CD4-positive, alpha-beta T cell treated with Interleukin-6 at 100 ng/mL for 8 hours (primary cell): ENCODE results near the gene OR4K2.
"Not testable (repeated sequence)": the region's sequence is repeated elsewhere in the genome, so short reads cannot be mapped to it uniquely, and the experiment has no call there.

Experiments used
- DNase-seq: peaks from one replicate; pipeline ENCODE4 v3.0.0-alpha.2; 2020; ENCODE audit warnings: mixed read lengths, low spot score

OR4K2 gene, protein sequence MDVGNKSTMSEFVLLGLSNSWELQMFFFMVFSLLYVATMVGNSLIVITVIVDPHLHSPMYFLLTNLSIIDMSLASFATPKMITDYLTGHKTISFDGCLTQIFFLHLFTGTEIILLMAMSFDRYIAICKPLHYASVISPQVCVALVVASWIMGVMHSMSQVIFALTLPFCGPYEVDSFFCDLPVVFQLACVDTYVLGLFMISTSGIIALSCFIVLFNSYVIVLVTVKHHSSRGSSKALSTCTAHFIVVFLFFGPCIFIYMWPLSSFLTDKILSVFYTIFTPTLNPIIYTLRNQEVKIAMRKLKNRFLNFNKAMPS

DNA sequence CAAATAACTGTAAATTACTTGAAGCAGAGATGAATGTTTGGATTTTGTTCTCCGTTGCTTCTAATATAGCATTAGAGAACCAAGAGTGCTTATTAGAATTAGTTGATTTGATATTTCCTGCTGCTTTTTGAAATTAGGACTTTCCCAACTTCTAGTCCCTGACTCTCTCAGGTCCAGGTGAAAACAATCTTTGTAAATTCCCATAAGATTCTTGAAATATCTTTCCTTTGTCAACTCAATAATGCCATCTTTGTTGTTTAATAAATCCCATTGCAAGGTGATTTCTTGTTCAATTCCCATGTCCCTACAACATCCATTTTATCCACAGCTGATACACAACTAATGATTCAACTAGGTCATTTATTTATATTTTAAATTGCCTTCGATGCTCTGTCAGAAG, at the start of gene OR4K2:
TSS of gene OR4K2 (plus strand) at position 301 of the 400 bp plus-strand sequence. CDS start 1,126 bp downstream, outside the sequence.
- no peak for DNase-seq

DNA sequence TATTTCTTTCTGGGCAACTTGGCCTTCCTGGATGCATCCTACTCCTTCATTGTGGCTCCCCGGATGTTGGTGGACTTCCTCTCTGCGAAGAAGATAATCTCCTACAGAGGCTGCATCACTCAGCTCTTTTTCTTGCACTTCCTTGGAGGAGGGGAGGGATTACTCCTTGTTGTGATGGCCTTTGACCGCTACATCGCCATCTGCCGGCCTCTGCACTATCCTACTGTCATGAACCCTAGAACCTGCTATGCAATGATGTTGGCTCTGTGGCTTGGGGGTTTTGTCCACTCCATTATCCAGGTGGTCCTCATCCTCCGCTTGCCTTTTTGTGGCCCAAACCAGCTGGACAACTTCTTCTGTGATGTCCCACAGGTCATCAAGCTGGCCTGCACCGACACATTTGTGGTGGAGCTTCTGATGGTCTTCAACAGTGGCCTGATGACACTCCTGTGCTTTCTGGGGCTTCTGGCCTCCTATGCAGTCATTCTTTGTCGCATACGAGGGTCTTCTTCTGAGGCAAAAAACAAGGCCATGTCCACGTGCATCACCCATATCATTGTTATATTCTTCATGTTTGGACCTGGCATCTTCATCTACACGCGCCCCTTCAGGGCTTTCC, 47.2 kb upstream of the OR4K2 start:
- not testable (repeated sequence) for DNase-seq

DNA sequence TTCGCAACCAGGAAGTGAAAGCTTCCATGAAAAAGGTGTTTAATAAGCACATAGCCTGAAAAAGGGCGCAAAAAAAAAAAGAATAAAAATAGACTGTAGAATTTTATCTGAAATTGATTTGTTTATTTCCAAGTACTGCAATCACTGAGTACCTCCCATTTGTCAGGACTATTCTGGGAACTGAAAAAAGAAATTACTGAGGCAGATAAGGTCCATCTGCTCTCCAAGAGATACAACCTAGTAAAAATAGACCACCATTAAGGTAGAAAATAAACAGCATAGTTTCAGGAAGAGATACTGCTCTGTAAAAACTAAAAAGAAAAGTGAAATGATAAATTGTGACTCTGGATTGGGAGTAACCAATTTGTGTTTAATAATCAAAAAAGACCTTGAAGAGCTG, 46.6 kb upstream of the OR4K2 start:
- no peak for DNase-seq

DNA sequence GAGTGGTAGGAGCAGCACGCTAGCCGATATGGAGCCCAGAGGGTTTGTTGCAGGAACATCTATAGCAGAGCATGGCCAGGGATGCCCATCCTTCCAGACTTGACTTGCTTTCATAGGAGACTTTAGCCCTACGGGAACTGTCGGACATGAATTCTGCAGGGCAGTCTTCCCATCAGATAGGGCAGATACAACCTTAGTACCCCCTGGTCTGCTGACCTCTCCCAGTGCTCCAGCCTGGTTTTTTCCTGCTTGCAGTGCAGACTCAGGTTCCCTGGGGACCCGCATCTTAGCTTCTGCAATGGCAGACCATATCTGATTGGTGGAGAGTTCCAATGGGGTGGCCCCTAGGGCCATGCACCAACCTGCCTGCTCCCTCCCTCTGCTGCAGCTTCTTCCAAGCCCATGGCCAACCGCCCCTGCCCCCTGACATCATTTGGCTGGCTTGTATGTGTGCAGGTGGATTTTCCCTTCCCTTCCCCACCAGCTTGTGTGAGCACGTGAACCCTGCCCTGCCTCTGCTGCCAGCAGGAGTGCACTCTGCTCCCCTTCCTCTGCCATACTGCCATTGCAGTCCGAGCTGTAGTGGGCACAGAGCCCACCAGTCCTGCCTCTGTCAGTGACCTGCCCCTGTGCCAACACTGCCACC, 40.6 kb upstream of the OR4K2 start:
- not testable (repeated sequence) for DNase-seq

DNA sequence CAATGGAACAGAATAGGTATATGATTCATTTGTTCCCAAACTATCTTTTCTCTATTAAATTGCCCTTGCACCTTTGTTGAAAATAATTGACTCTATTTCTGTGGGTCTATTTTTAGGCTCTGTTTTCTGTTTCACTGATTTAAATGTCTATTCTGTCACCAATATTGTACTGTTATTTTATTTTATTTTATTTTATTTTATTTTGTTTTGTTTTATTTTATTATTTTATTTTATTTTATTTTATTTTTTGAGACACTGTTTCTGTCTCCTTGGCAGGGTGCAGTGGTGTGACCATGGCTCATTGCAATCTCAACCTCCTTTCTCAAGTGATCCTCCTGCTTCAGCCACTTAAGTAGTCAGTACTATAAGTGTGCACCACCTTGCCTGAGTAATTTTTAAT, 36.5 kb upstream of the OR4K2 start:
- no peak for DNase-seq

DNA sequence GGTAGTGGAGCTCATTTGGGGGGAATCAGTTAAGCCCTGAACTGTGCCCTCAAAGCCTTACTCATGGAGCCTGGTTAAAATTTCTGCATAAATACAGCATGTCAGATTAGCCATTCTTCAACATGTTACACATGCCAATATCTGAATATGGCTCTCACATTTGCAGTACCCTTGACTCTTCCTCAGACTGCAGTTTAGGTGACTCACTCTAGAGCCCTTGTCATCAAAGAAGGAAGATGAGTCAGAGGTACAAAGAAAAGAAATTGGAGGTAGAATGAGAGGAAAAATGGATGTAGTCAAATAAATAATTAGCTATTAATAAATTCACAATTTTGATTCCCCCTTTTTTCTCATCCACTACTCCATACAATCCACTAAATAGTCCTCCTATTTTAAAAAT, 23.6 kb upstream of the OR4K2 start:
- no peak for DNase-seq

DNA sequence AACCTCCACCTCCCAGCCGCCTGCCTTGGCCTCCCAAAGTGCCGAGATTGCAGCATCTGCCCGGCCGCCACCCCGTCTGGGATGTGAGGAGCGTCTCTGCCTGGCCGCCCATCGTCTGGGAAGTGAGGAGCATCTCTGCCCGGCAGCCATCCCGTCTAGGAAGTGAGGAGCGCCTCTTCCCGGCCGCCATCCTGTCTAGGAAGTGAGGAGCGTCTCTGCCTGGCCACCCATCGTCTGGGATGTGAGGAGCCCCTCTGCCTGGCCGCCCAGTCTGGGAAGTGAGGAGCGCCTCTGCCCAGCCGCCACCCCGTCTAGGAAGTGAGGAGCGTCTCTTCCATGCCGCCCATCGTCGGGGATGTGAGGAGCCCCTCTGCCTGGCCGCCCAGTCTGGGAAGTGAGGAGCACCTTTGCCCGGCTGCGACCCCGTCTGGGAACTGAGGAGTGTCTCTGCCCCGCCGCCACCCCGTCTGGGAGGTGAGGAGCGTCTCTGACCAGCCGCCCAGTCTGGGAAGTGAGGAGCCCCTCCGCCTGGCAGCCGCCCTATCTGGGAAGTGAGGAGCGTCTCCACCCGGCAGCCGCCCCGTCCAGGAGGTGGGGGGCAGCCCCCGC, 8.8 kb upstream of the OR4K2 start:
- DNase-seq, result not testable (repeated sequence)

DNA sequence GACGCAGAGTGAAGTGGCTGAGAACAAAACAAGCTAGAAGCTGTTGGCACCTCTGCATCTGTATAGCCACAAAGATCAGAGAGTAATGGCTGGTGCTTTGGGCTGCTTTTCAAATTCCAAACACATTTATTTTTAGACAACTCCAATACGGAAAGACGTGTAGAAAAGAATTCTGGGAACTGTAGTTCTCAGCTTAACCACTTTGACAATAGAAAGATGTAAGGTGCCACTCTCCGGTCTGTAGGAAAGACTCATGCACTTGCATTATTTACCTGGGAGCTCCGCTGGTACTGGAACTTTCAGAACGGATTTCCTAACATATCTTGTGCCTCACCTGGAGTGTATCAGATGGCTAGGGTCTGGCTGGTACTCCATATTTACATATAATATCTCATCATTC, 1.8 kb upstream of the OR4K2 start:
- no peak for DNase-seq

DNA sequence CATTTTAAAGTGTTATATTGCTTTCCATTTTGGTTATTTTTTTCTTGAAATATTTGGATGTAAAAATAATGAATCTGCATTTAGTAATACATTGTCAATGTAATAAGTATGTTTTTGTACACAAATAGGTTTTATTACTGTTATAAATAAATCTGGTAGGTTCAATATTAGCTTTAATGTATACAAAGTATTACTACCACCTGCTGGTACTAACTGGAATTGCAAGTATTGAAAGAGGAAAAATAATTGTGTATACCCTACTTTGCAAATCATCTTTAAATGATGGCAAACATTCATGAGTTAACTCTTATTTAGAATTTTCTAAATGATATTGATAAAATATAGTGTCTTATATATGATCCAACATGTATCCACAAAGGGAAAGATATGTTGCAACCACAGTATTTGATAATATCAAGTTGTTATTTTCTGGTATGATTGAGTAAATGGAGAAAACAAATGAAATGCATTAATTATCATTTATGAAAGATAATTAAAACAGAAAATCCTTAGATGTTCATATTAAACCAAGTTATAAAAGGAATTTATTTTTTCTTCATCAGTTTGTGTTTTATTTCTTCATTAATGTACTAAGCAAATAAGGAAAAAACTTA, 3.2 kb downstream of the OR4K2 start:
- no peak for DNase-seq

DNA sequence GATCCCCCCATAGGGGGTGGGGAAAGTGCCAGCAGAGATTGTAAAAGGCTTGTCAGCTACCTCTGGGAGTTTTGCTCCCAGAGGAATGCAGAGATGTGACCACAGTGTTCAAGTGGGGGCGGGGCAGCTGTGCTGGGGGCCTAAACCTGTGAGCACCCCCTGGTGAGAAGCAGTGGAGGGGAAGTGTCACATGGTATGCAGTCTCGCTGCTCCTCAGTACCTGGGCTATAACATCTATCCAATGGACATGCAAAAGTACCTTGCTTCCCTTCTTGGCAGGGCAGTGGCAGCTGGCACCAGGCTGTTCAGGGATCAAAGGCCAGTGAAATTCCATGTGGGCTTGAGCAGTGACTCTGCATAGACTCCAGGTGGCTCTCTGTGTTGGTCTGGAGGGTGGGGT, 20.3 kb downstream of the OR4K2 start:
- no peak for DNase-seq

DNA sequence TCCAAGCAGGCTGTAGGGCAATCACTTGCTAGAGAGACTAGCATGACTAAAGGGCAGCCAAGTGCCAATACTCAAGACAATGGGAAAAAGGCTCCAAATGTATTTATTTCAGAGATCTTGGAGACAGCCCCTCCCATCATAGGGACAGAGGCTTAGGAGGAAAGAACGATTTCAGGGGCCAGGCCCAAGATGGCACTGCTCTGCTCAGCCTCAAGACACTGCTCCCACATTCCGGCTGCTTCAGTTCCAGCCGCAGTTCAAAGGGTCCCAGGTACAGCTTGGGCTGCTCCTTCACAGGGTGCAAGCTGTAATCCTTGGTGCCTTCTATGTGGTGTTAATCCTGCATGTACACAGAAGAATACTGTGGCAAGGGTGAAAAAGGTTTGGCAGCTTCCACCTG, 26.1 kb downstream of the OR4K2 start:
- no peak for DNase-seq

DNA sequence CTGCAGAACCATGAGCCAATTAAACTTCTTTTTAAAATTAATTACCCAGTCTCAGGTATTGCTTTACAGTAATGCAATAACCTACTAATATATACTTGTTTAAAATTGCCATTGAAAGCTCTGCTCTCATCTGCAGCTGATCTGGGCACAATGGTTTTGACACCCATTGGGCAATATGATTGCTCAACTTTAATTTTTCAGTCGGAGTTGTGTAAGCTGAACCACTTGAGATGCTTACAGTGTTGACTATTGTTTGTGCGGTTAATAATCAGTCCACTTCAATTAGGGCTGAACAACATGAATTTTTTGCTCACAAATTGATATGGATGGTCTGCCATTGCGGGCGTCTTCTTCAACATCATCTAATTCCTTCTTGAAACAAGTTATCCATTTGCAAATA, 27.5 kb downstream of the OR4K2 start:
- no peak for DNase-seq

DNA sequence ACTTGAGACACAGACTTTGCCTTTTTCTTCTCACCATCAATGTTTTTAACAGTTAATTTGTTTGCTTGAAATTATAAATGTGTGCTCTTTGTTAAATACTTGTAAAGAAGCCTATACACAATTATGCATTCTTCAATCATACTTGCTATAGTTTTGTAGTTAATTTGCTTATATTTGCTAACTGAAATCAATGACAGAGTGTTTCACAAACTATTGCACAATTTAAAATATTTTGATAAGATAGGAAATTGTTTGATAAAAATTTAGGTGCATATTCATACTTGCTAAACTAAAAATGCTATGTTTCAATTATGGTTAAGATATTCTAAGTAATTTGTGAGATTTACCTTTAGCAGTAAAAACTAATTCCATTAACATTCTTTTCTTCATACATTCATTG, 31.7 kb downstream of the OR4K2 start:
- DNase-seq, result no peak

DNA sequence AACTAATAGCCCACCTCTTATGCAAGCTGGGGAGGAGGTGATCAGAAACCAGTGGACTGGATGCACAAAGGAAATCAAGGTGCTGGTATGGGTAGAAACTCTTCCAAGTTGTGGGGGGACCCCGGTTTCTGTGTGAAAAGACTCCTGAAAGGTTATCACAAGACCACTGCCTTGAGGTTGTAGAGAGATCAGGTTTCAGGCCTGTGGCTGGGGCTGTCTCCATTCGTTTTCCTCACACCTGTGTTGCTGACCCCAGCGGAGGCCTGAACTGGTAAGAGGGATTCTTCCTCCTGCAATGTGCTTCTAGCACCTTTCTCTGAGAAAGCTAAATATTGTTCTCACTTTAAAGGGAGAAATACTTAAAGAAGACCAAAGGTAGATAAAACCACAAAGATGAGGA, 36.2 kb downstream of the OR4K2 start:
- no peak for DNase-seq

DNA sequence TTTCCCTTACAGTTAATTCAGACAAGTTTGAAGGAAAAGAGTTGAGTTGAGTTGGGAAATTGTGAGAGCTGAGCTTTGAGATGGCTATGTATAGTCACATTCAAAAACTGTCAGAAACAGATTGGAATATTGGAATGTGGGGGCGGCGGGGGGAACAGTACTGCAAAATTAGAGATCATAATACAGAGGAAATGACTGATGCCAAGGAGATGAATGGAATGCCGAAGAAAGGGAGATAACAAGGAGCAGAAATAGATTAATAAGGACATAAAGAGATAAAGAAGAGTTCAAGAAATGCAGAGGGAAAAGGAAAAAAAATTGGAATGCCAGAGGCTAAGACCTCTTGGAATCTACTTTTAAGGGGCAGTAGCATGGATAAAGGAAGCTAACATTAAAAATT, 42.3 kb downstream of the OR4K2 start:
- DNase-seq, result no peak

DNA sequence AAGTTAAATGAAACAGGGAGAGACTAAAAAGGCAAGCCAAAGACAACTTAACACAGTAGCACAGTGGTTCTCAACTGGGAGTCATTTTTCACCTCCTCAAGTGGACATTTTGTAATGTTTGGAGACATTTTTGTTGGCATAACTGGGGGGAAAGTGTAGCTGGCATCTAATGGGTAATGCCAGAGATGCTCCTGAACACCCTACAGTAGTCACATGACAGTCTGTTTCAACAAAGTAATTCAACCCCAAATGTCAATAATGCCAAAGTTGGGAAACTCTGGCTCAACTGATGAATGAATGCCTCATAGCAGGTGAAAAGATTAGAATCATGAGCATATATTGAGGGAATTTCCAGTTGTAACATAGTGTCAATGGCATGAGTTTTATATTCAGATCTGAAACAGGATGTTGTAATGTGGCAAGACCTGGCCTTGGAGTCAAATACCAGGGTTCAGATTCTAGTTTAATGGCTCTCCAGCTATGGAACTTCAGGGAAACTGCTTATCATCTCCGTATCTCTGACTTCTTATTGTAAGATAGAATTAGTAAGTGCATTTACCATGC, 43.1 kb downstream of the OR4K2 start:
- no peak for DNase-seq

DNA sequence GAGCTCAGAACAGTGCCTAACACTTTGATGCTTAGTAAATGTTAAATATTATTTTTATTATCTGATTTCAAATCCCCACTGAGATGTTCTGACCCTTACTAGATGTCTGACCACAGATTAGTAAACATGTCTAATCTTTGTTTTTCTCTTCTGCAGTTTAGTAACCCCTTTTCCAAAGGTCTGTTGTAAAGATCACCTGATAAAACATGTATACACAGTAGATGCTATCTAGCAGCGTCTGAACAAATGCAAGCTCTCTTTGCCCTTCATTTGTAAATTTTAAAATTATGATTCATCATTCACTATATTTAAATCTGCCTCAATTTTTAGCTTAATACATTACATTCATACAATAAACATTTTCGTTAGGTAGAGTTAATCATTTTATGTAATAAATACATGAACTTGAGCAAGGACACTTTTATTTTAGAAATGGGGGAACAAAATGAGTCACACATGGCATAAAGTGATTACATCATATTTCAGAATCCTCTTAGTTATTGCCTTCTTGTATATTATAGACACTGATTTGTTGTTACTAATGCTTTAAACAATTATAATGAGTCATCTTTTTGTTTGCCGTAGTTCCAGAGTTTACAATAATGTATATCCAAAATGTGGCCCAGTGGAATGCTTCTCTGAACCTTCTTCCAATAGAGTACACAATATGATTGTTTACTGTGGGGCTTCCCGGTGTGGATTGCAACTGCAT, 43.8 kb downstream of the OR4K2 start:
- no peak for DNase-seq

DNA sequence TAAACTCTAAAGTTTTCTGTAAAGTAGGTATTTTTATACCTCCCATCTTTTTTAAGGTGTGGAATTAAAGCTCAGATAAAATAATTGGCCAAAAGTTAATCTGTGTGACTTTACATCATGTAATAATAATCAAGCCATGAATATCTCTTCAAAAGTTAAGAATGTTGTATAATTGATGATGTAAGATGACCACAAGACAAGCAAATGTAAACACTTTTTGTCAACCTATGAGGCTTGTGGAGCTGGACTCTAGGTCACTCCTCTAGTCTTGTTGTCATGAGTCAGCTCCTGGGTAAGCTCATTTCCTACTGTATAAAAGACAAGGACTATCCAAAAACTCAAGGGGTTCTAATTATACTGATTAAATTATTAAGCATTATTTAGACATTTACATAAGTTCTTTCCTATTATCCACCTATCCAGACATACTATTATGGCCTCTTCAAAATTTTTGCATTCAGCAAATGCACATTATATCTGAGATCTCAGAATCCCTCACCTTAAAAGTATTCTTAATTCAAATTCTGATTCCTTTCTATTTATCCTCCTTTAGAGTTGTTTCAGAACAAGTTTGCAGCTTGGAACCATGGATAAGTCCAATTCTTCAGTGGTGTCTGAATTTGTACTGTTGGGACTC, 45.2 kb downstream of the OR4K2 start, which contains the start of gene OR4K5:
TSS of gene OR4K5 (plus strand) at position 587 of the 637 bp plus-strand sequence. CDS start at position 587, 0 bp downstream.
- no peak for DNase-seq

DNA sequence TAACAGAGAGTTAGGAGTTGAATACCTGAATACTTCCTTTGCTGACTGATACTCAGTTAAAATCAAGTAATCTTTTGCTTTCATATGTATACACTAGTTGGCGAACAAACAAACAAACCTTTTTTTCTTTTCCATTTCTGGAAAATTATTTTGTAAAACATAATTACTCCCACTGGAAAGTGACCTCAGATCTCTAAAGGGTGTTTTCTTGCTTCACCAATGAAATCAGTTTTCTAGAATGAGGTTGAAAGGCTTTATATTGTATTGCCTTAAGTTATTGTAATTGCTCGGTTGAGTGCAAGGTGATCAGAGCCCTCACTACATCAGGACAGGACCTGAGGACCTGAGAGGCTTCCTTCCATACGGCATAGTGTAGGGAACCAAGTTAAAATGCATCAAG, 55.7 kb downstream of the OR4K2 start, which contains the start of gene OR4K1:
TSS of gene OR4K1 (plus strand) at position 301 of the 400 bp plus-strand sequence. CDS start 4,750 bp downstream, outside the sequence.
- no peak for DNase-seq
